Activated CD4-positive, alpha-beta T cell treated with anti-CD3 and anti-CD28 coated beads, Interleukin-2, amount 10 ng/mL, durations not matched to agents 24 days and 14 days (primary cell): ENCODE measurements around the gene SDE2. TPM values are rescaled to one million over a fixed set of nuclear protein-coding genes. Genes with fewer than 3 reads are reported as not detected.
"Not testable (repeated sequence)": the region's sequence is repeated elsewhere in the genome, so short reads cannot be mapped to it uniquely, and the experiment has no call there.

Experiments
- DNase-seq: peaks from one replicate; pipeline ENCODE4 v3.0.0; 2022
- H3K27ac Mint-ChIP-seq: one replicate; pipeline ENCODE4 v1.8.0; 2022; ENCODE audit warnings: mild to moderate bottlenecking, mixed read lengths
- H3K27me3 Mint-ChIP-seq: one replicate; pipeline ENCODE4 v1.8.0; 2022; ENCODE audit warnings: mixed read lengths
- H3K36me3 Mint-ChIP-seq: one replicate; pipeline ENCODE4 v1.8.0; 2022; ENCODE audit warnings: low read depth, mild to moderate bottlenecking, mixed read lengths
- H3K4me1 Mint-ChIP-seq: one replicate; pipeline ENCODE4 v1.8.0; 2021; ENCODE audit warnings: mixed read lengths
- H3K4me3 Mint-ChIP-seq: one replicate; pipeline ENCODE4 v1.8.0; 2022; ENCODE audit warnings: mild to moderate bottlenecking, moderate library complexity, mixed read lengths
- H3K9me3 Mint-ChIP-seq: one replicate; pipeline ENCODE4 v1.8.0; 2021; ENCODE audit warnings: mixed read lengths
- intact Hi-C: fragments of 100-400 bp; cut with micrococcal nuclease; formaldehyde crosslinking; loops from one replicate; pipeline ENCODE4 v1.15.1; 2023
- total RNA-seq: library from RNA; stranded (reverse); gene quantifications from 2 replicates; pipeline ENCODE4 v1.2.3, GENCODE V29; 2022

Gene SDE2
- total RNA-seq, 1 donor from 2014 or later, result 27.1 TPM

DNA sequence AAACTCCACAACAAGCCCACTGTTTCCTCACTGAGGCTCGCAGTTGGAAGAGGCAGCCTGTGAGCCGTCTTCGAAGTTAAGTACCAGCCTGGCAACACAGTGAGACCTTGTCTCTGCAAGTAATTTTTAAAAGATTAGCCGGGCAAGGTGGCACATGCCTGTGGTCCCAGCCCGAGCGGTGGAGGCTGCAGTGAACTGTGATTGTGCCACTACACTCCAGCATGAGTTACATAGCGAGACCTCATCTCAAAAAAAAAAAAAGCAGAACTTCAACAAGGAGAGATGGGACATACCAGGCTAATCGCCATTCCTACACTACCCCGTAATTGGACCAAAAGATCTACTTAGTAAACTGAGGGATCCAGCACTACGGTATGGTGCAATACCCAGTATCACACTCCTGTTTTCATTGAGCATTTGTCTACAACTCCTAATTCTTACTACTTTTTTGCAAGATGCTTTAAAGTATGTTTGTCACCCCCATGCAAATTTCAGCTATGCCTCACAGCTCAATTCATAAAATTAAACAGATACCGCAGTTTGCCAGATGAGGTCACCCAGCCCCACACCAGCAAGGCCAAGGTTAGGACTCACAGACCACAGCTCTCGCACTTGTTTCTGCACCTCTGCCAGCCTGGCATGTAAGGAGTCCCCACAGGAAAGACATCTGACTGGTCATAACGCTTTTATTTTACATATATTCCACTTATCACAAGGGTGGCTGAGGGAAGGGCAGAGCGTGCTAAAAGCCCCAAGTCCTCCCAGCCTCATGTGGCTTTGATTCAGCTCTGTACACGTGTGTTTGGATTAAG is 21.0 kb downstream of the SDE2 start:
- peaks cover 3% of the 10 kb centered on the region for H3K9me3 Mint-ChIP-seq
- H3K4me1 Mint-ChIP-seq, result peaks cover 4% of the 10 kb centered on the region
- DNase-seq, result no peak
- peak overlapping the region; percentile 36 for H3K27ac Mint-ChIP-seq
- intact Hi-C loops, result loop anchor here (2.0 to 5.0 kb wide), 3 partner anchors 56 to 659 kb away; partner anchors contain the start of gene PYCR2
- no peaks in the 10 kb centered on the region for H3K27me3 Mint-ChIP-seq
- H3K36me3 Mint-ChIP-seq, result peaks cover 40% of the 10 kb centered on the region
- no peak overlapping the region for H3K4me3 Mint-ChIP-seq

DNA sequence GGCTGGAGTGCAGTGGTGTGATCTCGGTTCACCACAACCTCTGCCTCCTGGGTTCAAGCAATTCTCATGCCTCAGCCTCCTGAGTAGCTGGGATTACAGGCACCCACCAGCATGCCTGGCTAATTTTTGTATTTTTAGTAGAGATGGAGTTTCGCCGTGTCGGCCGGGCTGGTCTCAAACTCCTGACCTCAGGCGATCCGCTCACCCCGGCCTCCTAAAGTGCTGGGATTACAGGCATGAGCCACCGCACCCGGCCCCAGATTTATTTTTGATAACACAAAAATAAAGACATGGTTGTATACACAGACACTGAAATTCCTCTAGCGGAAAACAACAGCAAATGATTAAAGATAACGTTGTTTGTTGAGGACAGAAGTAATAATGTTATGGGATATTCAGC is 24.0 kb downstream of the SDE2 start:
- not testable (repeated sequence) for H3K4me1 Mint-ChIP-seq, H3K27ac Mint-ChIP-seq, DNase-seq, H3K27me3 Mint-ChIP-seq, H3K9me3 Mint-ChIP-seq, H3K4me3 Mint-ChIP-seq
- peaks cover 21% of the 10 kb centered on the region for H3K36me3 Mint-ChIP-seq
- intact Hi-C loops, result loop anchor here (5.0 kb wide), 2 partner anchors 53 to 423 kb away; partner anchors contain the start of gene PYCR2

DNA sequence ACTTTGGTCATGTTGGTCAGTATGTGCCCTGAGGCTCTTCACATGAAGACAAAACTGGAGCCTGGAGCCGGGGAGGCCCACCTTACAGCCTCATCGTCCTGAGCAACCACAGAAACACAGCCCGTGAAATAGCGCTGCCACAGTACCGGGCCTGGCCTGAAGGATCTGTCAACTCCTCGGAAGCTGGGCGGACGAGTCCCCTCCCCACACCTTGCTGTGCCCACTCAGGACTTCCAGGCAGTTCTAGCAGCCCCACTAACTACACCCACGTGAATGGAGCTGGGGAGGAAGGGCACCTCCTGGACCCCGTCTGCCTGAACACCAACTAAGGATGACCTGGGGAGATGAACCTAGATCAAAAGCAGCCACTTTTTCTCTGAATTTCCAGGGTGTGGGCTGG is 24.7 kb downstream of the SDE2 start:
- intact Hi-C loops, result no loop called here
- Mint-ChIP-seq H3K27me3 (no peaks in the 10 kb centered on the region), H3K4me3 (no peak overlapping the region), H3K27ac (no peak overlapping the region), H3K9me3 (no peaks in the 10 kb centered on the region), H3K4me1 (peaks cover 4% of the 10 kb centered on the region), H3K36me3 (peaks cover 14% of the 10 kb centered on the region)
- no peak for DNase-seq

DNA sequence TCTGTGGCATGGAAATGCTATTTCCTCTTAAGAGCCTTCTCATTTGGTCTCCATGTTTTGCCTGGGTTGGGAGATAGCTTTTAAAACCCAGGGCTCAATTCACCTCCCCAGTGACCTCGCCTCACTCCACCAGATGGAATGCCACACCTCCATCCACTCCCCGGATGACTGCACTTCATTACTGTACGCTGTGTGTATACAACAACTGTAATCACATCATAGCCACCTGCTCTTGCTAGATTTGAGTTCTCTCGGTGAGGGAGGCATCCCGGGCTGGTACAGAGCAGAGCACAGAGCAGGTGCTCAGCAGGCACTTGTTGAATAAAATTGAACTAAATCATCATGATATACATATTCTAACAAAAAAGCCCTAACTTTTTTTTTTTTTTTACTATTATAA is 26.0 kb downstream of the SDE2 start:
- peaks cover 5% of the 10 kb centered on the region for H3K36me3 Mint-ChIP-seq
- no peaks in the 10 kb centered on the region for H3K27me3 Mint-ChIP-seq
- DNase-seq, result no peak
- H3K9me3 Mint-ChIP-seq, result no peaks in the 10 kb centered on the region
- H3K27ac Mint-ChIP-seq, result no peak overlapping the region
- intact Hi-C loops, result no loop called here
- H3K4me1 Mint-ChIP-seq, result peaks cover 2% of the 10 kb centered on the region
- H3K4me3 Mint-ChIP-seq, result no peak overlapping the region

DNA sequence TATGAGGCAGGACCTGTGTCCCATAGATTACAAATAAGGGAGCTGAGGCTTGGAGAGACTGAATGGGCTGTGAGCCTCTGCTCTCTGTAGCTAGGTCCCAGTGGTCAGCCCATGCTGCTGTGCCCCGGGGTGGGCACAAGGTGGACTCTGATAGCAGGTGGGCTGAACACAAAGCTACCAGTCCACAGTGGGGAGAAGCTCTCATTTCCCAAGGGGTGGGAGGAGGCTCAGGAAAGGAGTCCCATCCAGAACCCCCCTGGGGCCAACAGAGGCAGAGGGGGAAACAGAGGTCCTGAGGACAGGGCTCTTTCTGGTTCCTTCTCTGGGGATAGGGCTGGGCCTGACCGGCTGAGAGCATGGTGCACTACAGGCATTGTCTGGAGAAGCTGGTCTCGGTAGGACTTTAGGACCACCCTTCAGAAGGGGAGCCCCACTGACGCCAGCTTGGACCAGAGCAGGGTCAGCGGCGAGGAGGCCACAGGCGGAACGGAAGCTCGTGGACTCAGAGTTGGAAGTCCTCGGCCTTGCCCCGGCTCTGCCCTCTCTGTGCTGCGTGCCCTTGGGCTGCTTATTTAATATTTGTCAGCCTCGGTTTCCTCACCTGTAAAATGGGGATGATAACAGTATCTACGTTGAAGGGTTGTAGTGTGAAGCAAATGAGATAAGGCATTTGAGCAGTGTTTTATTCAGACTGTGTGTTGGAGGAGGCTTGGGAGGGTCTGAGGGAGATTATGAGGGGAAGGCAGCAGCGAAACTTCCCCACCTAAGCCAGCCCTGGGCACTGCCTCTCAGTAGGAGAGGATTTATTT is 26.6 kb downstream of the SDE2 start:
- H3K27ac Mint-ChIP-seq, result no peak overlapping the region
- H3K36me3 Mint-ChIP-seq, result peaks cover 5% of the 10 kb centered on the region
- H3K4me3 Mint-ChIP-seq, result no peak overlapping the region
- no peaks in the 10 kb centered on the region for H3K9me3 Mint-ChIP-seq
- H3K27me3 Mint-ChIP-seq, result no peaks in the 10 kb centered on the region
- no peak for DNase-seq
- intact Hi-C loops, result no loop called here
- H3K4me1 Mint-ChIP-seq, result peaks cover 2% of the 10 kb centered on the region

DNA sequence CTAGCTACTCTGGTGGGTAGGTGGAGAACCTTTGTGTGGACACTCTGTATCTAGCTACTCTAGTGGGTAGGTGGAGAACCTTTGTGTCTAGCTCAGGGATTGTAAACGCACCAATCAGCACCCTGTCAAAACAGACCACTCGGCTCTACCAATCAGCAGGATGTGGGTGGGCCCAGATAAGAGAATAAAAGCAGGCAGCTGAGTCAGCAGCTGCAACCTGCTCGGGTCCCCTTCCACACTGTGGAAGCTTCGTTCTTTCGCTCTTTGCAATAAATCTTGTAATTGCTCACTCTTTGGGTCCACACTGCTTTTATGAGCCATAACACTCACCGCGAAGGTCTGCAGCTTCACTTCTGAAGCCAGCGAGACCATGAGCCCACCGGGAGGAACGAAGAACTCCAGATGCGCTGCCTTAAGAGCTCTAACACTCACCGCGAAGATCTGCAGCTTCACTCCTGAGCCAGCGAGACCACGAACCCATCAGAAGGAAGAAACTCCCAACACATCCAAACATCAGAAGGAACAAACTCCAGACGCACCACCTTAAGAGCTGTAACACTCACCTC is 28.5 kb downstream of the SDE2 start:
- H3K36me3 Mint-ChIP-seq, H3K9me3 Mint-ChIP-seq, H3K27me3 Mint-ChIP-seq, H3K4me3 Mint-ChIP-seq, H3K4me1 Mint-ChIP-seq, H3K27ac Mint-ChIP-seq, intact Hi-C loops, DNase-seq: not testable (repeated sequence)

DNA sequence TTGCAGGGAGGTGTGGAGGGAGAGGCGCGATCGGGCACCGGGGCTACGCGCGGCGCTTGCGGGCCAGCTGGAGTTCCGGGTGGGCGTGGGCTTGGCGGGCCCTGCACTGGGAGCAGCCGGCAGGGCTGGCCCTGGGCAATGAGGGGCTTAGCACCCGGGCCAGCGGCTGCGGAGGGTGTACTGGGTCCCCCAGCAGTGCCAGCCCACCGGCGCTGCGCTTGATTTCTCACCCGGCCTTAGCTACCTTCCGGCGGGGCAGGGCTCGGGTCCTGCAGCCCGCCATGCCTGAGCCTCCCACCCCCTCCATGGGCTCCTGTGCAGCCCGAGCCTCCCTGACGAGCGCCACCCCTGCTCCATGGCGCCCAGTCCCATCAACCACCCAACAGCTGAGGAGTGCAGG is 29.4 kb downstream of the SDE2 start:
- H3K4me1 Mint-ChIP-seq, H3K27ac Mint-ChIP-seq, H3K27me3 Mint-ChIP-seq, H3K9me3 Mint-ChIP-seq, intact Hi-C loops, DNase-seq, H3K4me3 Mint-ChIP-seq, H3K36me3 Mint-ChIP-seq: not testable (repeated sequence)

DNA sequence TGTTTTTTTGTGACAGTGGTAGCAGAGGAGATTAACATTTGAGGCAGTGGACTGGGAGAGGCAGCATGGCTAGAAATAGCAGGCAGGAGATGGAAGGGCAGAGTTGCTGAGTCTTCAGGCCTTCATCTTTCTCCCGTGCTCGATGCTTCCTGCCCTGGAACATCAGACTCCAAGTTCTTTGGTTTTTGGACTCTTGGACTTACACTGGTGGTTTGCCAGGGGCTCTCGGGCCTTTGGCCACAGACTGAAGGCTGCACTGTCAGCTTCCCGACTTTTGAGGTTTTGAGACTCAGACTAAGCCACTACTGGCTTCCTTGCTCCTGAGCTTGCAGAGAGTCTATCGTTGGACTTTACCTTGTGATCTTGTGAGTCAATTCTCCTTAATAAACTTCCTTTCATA is 33.9 kb downstream of the SDE2 start:
- Mint-ChIP-seq H3K4me3 (no peak overlapping the region), H3K27me3 (peaks cover 14% of the 10 kb centered on the region), H3K9me3 (no peaks in the 10 kb centered on the region), H3K4me1 (peaks cover 2% of the 10 kb centered on the region), H3K36me3 (no peaks in the 10 kb centered on the region), H3K27ac (no peak overlapping the region)
- no peak for DNase-seq
- intact Hi-C loops, result no loop called here

DNA sequence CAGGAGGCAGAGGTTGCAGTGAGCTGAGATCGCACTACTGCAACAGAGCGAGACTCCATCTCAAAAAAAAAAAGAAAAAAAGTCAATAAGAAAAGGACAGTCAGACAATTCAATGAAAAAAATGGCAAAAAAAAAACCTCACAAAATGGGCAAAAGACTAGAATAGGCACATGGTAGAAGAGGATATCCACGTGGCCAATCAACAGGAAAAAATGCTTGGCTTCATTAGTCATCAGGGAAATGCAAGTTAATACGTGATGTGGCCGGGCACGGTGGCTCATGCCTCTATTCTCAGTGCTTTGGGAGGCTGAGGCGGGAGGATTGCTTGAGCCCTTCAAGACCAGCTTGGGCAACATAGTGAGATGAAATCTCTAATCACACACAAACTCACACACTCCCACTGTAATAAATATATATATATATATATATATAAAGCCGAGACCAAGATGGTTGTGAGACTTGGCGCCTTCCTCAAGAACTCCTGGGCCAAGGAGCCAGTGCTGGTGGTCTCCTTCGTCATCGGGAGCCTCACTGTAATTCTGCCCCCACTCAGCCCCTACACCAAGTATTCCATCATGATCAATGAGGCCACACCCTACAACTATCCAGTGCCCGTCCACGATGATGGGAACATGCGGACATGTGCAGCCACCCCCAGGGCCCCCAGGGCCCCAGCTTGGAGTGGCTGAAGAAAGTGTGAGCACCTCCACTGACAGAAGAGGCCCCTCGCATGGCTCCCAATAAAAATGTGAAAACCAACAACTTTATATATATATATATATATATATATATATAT is 35.2 kb downstream of the SDE2 start:
- Mint-ChIP-seq H3K27me3 (peaks cover 14% of the 10 kb centered on the region), H3K4me1 (peaks cover 2% of the 10 kb centered on the region), H3K4me3 (no peak overlapping the region), H3K27ac (no peak overlapping the region), H3K36me3 (no peaks in the 10 kb centered on the region), H3K9me3 (no peaks in the 10 kb centered on the region)
- DNase-seq, result no peak
- intact Hi-C loops, result no loop called here

DNA sequence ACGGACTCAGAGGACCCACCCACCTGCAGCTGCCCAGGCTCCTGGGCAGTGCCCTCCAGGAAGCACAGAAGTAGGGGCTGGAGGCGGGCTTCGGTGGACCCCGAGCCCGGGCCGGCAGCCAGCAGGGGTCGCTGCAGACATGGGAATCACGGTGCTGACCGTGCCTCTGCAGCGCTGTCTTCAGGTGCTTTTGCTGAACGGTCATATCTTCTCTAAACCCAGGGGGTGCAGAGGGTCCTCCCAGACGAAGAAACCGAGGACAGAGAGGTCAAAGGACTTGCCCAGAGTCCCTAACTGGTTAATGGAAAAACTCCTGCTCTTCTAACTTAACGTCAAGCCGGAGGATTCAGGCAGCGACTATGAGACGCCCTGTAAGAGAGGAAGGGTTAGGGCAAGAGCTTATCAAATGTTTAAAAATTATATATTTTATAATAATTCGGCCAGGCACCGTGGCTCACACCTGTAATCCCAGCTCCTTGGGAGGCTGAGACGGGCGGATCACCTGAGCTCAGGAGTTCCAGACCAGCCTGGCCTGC is 36.6 kb downstream of the SDE2 start:
- DNase-seq, result peak; percentile 87
- Mint-ChIP-seq H3K27me3 (peaks cover 14% of the 10 kb centered on the region), H3K4me3 (no peak overlapping the region), H3K36me3 (no peaks in the 10 kb centered on the region), H3K27ac (no peak overlapping the region), H3K4me1 (peaks cover 2% of the 10 kb centered on the region), H3K9me3 (no peaks in the 10 kb centered on the region)
- intact Hi-C loops, result no loop called here

DNA sequence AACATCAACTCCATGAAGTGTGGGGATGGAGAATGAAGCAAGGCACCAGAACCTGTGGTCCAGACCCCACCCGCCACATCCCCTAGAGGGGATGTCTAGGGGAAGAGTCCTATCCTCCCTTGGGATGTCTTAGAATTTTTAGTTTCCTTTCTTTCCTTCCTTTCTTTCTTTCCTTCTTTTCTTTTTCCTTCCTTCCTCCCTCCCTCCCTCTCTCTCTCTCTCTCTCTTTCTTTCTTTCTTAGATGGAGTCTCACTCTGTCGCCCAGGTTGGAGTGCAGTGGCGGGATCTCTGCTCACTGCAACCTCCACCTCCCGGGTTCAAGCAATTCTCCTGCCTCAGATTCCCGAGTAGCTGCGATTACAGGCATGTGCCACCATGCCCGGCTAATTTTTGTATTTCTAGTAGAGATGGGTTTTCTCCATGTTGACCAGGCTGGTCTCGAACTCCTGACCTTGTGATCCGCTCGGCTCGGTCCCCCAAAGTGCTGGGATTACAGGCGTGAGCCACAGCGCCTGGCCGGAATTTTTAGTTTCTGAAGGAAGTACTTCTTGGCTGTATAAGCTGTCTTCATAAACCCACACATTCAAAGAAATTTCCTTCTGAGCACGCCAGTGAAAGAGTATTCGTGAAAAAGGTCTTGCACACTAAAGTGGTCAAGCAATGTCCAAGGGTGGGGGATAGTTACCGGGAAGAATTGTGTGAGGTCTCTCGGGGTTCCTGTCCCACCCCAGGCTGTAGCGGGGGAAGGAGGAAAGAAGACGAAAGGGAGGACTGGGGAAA is 37.3 kb downstream of the SDE2 start:
- intact Hi-C loops, result no loop called here
- Mint-ChIP-seq H3K4me1 (peaks cover 2% of the 10 kb centered on the region), H3K27me3 (peaks cover 14% of the 10 kb centered on the region), H3K36me3 (no peaks in the 10 kb centered on the region), H3K27ac (no peak overlapping the region), H3K9me3 (no peaks in the 10 kb centered on the region), H3K4me3 (no peak overlapping the region)
- no peak for DNase-seq

DNA sequence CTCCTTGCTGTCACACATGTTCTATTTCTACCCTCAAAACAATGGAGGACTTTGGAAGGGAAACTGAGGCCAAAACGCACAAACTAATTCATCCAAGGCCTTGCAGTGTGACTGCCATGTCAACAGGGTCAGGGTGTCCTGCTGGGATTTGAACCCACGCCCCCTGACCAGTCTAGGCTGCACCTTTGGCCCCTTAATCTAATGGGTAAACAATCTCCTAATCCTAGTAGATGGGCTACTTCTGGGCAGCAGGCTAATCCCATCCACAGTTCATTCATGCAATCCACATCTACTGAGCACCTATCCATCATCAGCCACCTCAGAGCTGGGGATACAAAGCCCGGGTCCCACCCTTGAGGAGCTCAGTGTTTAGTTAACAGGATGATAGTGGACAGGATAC is 41.1 kb downstream of the SDE2 start:
- Mint-ChIP-seq H3K36me3 (no peaks in the 10 kb centered on the region), H3K9me3 (no peaks in the 10 kb centered on the region), H3K4me3 (no peak overlapping the region), H3K27ac (no peak overlapping the region), H3K4me1 (peaks cover 2% of the 10 kb centered on the region), H3K27me3 (peaks cover 17% of the 10 kb centered on the region)
- intact Hi-C loops, result no loop called here
- no peak for DNase-seq

DNA sequence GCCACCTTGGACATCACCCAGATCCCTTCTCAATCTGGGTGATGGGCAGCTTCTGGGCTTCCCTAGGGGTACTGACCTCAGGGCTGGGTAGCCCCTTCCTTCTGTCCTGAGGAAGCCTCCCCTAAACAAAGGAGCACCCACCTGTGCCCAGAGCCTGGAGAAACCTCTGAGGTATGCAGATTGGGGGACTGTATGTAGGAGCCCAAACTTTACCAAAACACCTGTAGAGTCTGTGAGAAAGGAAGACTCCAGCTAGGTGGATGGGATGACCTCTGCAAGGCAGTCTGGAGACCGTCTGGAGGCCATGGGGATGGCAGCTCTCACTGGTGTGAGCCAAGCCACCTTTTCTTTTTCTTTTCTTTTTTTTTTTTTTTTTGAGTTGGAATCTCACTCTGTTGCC is 44.4 kb downstream of the SDE2 start:
- intact Hi-C loops, result no loop called here
- no peaks in the 10 kb centered on the region for H3K9me3 Mint-ChIP-seq
- H3K4me1 Mint-ChIP-seq, result no peaks in the 10 kb centered on the region
- H3K27me3 Mint-ChIP-seq, result peaks cover 20% of the 10 kb centered on the region
- no peaks in the 10 kb centered on the region for H3K36me3 Mint-ChIP-seq
- no peak overlapping the region for H3K4me3 Mint-ChIP-seq
- H3K27ac Mint-ChIP-seq, result no peak overlapping the region
- no peak for DNase-seq
